ENCODE data around the gene MRPS14. TPM values are rescaled to one million over a fixed set of nuclear protein-coding genes. Genes with fewer than 3 reads are reported as not detected.

MRPS14 gene
- polyA plus RNA-seq, 1 of the 3 experiments (the other 2 are of a cell fraction), result 18.2 TPM

GRCh38 chr1:175019524-175019923 lies 3.7 kb downstream of the MRPS14 start:
- H3K27me3 ChIP-seq (ENCODE audit: insufficient read depth), result no peaks in the 10 kb centered on the region
- ChIA-PET CTCF (interaction anchor here (0.6 kb wide), 1 partner anchor 104 kb away, joined by 3 read pairs; no protein-coding TSS in a partner anchor), POLR2A (no interaction called here)

DNA sequence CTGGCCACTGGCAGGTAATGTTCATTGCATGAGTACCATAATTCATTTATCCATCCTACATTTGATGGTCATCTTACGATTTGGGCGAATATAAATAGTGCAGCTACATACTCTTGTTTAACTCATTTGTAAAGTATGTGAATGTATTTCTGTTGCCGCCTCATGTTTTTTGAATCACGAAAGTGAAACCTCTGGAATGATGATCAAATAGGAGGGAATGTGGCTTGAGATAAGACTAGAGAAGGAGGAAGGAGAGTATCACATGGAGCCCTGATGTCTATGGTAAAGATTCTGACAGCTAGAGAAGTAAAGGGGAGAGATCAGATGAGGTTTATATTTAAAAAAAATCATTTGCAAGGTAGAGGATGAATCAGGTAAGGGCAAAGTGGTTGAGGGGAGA lies 8.0 kb downstream of the MRPS14 start:
- no peak for DNase-seq
- Histone ChIP-seq H3K79me2 (ENCODE audit: insufficient read depth) (peaks cover 19% of the 10 kb centered on the region; the same call in 1 of the 2 replicates), H3K9me2 (no peaks in the 10 kb centered on the region), H3K27ac (ENCODE audit: low read depth in 2 of 2, low read length in 1 of 2) (peak overlapping the region; percentile 16 to 66; a peak in 3 of 4 replicates), H3K4me3 (ENCODE audit: low read depth in 2 of 2, low read length in 1 of 2) (peak overlapping the region in 1 of 2 experiments; percentile 28; a peak in 1 of 4 replicates), H3K4me1 (ENCODE audit: control insufficient read depth in 1 of 2, insufficient read depth in 2 of 2, low read depth in 1 of 2, low read length in 1 of 2) (peaks cover 0 to 13% of the 10 kb centered on the region in 2 experiments; a peak in 1 of 4 replicates), H3F3A (replicated peaks; ENCODE audit: insufficient read depth) (peaks cover 45% of the 10 kb centered on the region), H3K36me3 (replicated peaks in 1 of 2; ENCODE audit: control insufficient read depth in 1 of 2, insufficient read depth in 2 of 2, low read length in 1 of 2) (peaks cover 61 to 69% of the 10 kb centered on the region in 2 experiments), H2AFZ (ENCODE audit: low read depth) (no peak overlapping the region), H3K9ac (no peak overlapping the region), H3K4me2 (peak overlapping the region; percentile 53; the same call in 1 of the 2 replicates), H3K9me3 (no peaks in the 10 kb centered on the region), H4K20me1 (ENCODE audit: insufficient read depth) (no peaks in the 10 kb centered on the region), H3K27me3 (ENCODE audit: insufficient read depth) (no peaks in the 10 kb centered on the region)
- ChIA-PET CTCF (interaction anchor here (1.1 to 1.5 kb wide), 3 partner anchors 8 to 110 kb away, joined by 3 to 5 read pairs (median 4); partner anchors contain the start of genes CACYBP and MRPS14), POLR2A (no interaction called here)
- WGBS (ENCODE audit: low lambda C conversion rate), result 43% methylated on average over 4 of the region's 4 CpGs
- TF ChIP-seq TCF12 (IDR thresholded peaks at IDR 0.05) (peak; percentile 43; the same call in 1 of the 2 replicates), RFX5 (IDR thresholded peaks at IDR 0.05; ENCODE audit: low read length) (no peak), ELF1 (IDR thresholded peaks at IDR 0.05) (no peak), GABPA (IDR thresholded peaks at IDR 0.05; ENCODE audit: low read depth) (no peak), POLR2AphosphoS5 (IDR thresholded peaks at IDR 0.05; ENCODE audit: low read depth, low read length) (no peak), RCOR1 (IDR thresholded peaks at IDR 0.05; ENCODE audit: low read length) (no peak), CHD2 (IDR thresholded peaks at IDR 0.05; ENCODE audit: low read length, partially characterized antibody) (no peak), JUND (IDR thresholded peaks at IDR 0.05) (peak; percentile 33; the same call in 1 of the 2 replicates), USF2 (IDR thresholded peaks at IDR 0.05; ENCODE audit: borderline replicate concordance, low read depth, low read length) (no peak)
- TF ChIP-seq, protein P1, sequence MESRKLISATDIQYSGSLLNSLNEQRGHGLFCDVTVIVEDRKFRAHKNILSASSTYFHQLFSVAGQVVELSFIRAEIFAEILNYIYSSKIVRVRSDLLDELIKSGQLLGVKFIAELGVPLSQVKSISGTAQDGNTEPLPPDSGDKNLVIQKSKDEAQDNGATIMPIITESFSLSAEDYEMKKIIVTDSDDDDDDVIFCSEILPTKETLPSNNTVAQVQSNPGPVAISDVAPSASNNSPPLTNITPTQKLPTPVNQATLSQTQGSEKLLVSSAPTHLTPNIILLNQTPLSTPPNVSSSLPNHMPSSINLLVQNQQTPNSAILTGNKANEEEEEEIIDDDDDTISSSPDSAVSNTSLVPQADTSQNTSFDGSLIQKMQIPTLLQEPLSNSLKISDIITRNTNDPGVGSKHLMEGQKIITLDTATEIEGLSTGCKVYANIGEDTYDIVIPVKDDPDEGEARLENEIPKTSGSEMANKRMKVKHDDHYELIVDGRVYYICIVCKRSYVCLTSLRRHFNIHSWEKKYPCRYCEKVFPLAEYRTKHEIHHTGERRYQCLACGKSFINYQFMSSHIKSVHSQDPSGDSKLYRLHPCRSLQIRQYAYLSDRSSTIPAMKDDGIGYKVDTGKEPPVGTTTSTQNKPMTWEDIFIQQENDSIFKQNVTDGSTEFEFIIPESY (IDR thresholded peaks at IDR 0.05; ENCODE audit: borderline replicate concordance, low read depth), result no peak
- TF ChIP-seq, protein P2, sequence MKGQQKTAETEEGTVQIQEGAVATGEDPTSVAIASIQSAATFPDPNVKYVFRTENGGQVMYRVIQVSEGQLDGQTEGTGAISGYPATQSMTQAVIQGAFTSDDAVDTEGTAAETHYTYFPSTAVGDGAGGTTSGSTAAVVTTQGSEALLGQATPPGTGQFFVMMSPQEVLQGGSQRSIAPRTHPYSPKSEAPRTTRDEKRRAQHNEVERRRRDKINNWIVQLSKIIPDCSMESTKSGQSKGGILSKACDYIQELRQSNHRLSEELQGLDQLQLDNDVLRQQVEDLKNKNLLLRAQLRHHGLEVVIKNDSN (IDR thresholded peaks at IDR 0.05; ENCODE audit: borderline replicate concordance, low read depth), result no peak

More at GRCh38 chr1:175019524-175019923, 3.7 kb downstream of the MRPS14 start:
- Histone ChIP-seq H3K9me2 (no peaks in the 10 kb centered on the region), H3K36me3 (replicated peaks in 1 of 2; ENCODE audit: control insufficient read depth in 1 of 2, insufficient read depth in 2 of 2, low read length in 1 of 2) (peaks cover 19 to 27% of the 10 kb centered on the region in 2 experiments), H3F3A (replicated peaks; ENCODE audit: insufficient read depth) (peaks cover 31% of the 10 kb centered on the region), H3K9ac (no peak overlapping the region), H3K4me3 (ENCODE audit: low read depth in 2 of 2, low read length in 1 of 2) (no peak overlapping the region), H3K4me2 (no peak overlapping the region), H2AFZ (ENCODE audit: low read depth) (no peak overlapping the region), H4K20me1 (ENCODE audit: insufficient read depth) (no peaks in the 10 kb centered on the region), H3K4me1 (ENCODE audit: control insufficient read depth in 1 of 2, insufficient read depth in 2 of 2, low read depth in 1 of 2, low read length in 1 of 2) (peaks cover 9 to 13% of the 10 kb centered on the region in 2 experiments; a peak in 3 of 4 replicates), H3K27ac (ENCODE audit: low read depth in 2 of 2, low read length in 1 of 2) (no peak overlapping the region), H3K9me3 (no peaks in the 10 kb centered on the region), H3K79me2 (ENCODE audit: insufficient read depth) (peaks cover 46% of the 10 kb centered on the region)
- TF ChIP-seq, protein P1 (IDR thresholded peaks at IDR 0.05; ENCODE audit: borderline replicate concordance, low read depth), result no peak
- TF ChIP-seq TCF12 (IDR thresholded peaks at IDR 0.05) (no peak), RAD21 (IDR thresholded peaks at IDR 0.05; ENCODE audit: low read length) (no peak), USF2 (IDR thresholded peaks at IDR 0.05; ENCODE audit: borderline replicate concordance, low read depth, low read length) (no peak), TAF1 (IDR thresholded peaks at IDR 0.05; ENCODE audit: borderline replicate concordance, low read depth, low read length) (no peak), FOXJ3 (CRISPR knock-in tag; IDR thresholded peaks at IDR 0.05) (no peak), NFIC (IDR thresholded peaks at IDR 0.05; ENCODE audit: borderline replicate concordance) (no peak), YY1 (IDR thresholded peaks at IDR 0.05; ENCODE audit: low read depth) (no peak)
- TF ChIP-seq, protein P3, sequence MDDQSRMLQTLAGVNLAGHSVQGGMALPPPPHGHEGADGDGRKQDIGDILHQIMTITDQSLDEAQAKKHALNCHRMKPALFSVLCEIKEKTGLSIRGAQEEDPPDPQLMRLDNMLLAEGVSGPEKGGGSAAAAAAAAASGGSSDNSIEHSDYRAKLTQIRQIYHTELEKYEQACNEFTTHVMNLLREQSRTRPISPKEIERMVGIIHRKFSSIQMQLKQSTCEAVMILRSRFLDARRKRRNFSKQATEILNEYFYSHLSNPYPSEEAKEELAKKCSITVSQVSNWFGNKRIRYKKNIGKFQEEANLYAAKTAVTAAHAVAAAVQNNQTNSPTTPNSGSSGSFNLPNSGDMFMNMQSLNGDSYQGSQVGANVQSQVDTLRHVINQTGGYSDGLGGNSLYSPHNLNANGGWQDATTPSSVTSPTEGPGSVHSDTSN (IDR thresholded peaks at IDR 0.05), result no peak
- TF ChIP-seq, protein P4, sequence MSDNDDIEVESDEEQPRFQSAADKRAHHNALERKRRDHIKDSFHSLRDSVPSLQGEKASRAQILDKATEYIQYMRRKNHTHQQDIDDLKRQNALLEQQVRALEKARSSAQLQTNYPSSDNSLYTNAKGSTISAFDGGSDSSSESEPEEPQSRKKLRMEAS (IDR thresholded peaks at IDR 0.05; ENCODE audit: low read depth), result no peak
- no peak for DNase-seq
- WGBS (ENCODE audit: low lambda C conversion rate), result 99% methylated on average over 3 of the region's 3 CpGs
